ENCODE results near the gene LPAR6. TPM values are rescaled to one million over a fixed set of nuclear protein-coding genes. Genes with fewer than 3 reads are reported as not detected.

Gene LPAR6
- total and polyA plus RNA-seq, 2 of the 13 experiments (the other 11 are each of a cell fraction or from before 2014, with no cell fraction given), result 24.4 to 149 TPM

DNA sequence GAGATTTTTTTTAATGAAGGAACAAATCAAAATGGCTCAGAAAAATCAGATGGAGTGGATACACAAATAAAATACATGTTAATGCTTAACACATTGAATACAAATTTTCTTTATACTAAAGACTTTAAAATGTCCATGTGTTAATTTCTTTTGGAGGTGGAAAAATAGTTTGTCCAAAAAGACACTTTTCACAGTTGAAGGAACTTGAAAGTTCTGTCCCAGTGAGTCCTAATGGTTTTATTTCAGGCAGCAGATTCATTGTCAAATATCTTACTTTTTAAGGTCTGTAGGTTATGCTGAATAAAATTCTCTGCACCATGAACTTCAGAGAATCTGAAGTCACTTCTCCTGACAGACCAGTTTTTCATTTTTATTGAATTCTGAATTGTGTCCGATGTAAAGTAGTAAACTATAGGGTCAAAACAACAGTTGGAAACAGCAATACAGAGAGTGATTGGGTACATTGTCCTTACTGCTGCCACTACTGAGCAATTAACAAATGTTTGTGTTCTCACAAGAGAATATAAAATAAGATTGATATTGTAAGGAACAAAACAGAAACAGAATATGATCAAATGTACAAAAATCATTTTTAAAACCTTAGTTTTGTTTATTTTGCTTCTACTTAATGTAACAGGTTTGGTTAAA lies 1.6 kb downstream of the LPAR6 start:
- H3K36me3 ChIP-seq (replicated peaks in 1 of 2; ENCODE audit: control insufficient read depth in 1 of 2, insufficient read depth in 2 of 2, low read length in 2 of 2), result peaks cover 0 to 3% of the 10 kb centered on the region in 2 experiments; a peak in 1 of 5 replicates
- intact Hi-C loops (cut with micrococcal nuclease; ENCODE audit: unreplicated experiment) (loop anchor here (5.0 kb wide), 1 partner anchor 109 kb away; the partner anchor contains the start of gene RB1), in situ Hi-C loops (cut with HindIII; ENCODE audit: extremely low pct_ligation_motif_present, low pct_unique_long_range_greater_than_20kb) (no loop called here)
- H3K4me3 ChIP-seq (replicated peaks in 1 of 3; ENCODE audit: insufficient read depth in 1 of 3, low read depth in 2 of 3, low read length in 3 of 3), result peak overlapping the region; percentile 72 to 88 (median 87)
- H3K79me2 ChIP-seq (ENCODE audit: insufficient read depth, low read length), result peaks cover 65% of the 10 kb centered on the region
- H3K4me1 ChIP-seq (ENCODE audit: insufficient read depth, low read length), result peaks cover 31% of the 10 kb centered on the region
- BruUV-seq (replicated peaks), result no TSS peak
- peaks cover 14% of the 10 kb centered on the region for H4K20me1 ChIP-seq (ENCODE audit: insufficient read depth, low read length)
- no peaks in the 10 kb centered on the region for H3K9me3 ChIP-seq (ENCODE audit: low read length)
- H3K4me2 ChIP-seq (ENCODE audit: low read depth, low read length), result peak overlapping the region; percentile 77
- no peak overlapping the region for H2AFZ ChIP-seq (ENCODE audit: low read length)
- TF ChIP-seq, protein P1, sequence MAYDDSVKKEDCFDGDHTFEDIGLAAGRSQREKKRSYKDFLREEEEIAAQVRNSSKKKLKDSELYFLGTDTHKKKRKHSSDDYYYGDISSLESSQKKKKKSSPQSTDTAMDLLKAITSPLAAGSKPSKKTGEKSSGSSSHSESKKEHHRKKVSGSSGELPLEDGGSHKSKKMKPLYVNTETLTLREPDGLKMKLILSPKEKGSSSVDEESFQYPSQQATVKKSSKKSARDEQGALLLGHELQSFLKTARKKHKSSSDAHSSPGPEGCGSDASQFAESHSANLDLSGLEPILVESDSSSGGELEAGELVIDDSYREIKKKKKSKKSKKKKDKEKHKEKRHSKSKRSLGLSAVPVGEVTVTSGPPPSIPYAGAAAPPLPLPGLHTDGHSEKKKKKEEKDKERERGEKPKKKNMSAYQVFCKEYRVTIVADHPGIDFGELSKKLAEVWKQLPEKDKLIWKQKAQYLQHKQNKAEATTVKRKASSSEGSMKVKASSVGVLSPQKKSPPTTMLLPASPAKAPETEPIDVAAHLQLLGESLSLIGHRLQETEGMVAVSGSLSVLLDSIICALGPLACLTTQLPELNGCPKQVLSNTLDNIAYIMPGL (CRISPR knock-in tag; IDR thresholded peaks at IDR 0.05; ENCODE audit: borderline replicate concordance in 1 of 2, low read depth in 1 of 2), result 0 out of 4 replicates have a peak, but pooled peaks of 1 of the 2 experiments have one; percentile 24
- TF ChIP-seq, protein P2, sequence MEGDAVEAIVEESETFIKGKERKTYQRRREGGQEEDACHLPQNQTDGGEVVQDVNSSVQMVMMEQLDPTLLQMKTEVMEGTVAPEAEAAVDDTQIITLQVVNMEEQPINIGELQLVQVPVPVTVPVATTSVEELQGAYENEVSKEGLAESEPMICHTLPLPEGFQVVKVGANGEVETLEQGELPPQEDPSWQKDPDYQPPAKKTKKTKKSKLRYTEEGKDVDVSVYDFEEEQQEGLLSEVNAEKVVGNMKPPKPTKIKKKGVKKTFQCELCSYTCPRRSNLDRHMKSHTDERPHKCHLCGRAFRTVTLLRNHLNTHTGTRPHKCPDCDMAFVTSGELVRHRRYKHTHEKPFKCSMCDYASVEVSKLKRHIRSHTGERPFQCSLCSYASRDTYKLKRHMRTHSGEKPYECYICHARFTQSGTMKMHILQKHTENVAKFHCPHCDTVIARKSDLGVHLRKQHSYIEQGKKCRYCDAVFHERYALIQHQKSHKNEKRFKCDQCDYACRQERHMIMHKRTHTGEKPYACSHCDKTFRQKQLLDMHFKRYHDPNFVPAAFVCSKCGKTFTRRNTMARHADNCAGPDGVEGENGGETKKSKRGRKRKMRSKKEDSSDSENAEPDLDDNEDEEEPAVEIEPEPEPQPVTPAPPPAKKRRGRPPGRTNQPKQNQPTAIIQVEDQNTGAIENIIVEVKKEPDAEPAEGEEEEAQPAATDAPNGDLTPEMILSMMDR (CRISPR knock-in tag; IDR thresholded peaks at IDR 0.05), result no peak
- TF ChIP-seq SPEN (CRISPR knock-in tag; IDR thresholded peaks at IDR 0.05; ENCODE audit: low read depth) (no peak), ZNF343 (CRISPR knock-in tag; IDR thresholded peaks at IDR 0.05) (no peak), ZBTB1 (CRISPR knock-in tag; IDR thresholded peaks at IDR 0.05; ENCODE audit: borderline replicate concordance) (no peak), AGO1 (IDR thresholded peaks at IDR 0.05; ENCODE audit: low read depth, low read length, poor library complexity, severe bottlenecking) (no peak)
- CTCF ChIA-PET (ENCODE audit: low intra/inter-chr PET ratio, low total read pairs), result no interaction called here
- FAIRE-seq (no peak), DNase-seq (ENCODE audit: low spot score) (no peak), ATAC-seq (no peak)
- WGBS (ENCODE audit: low lambda C conversion rate), result 0% methylated on average over 1 of the region's 1 CpG
- H3K9ac ChIP-seq (ENCODE audit: insufficient read depth, low read depth, low read length), result peak overlapping the region; percentile 89
- no peaks in the 10 kb centered on the region; a peak in 1 of 5 replicates for H3K27me3 ChIP-seq (ENCODE audit: control insufficient read depth in 1 of 2, insufficient read depth in 2 of 2, low read length in 2 of 2)
- peak overlapping the region; percentile 88 for H3K27ac ChIP-seq (ENCODE audit: extremely low read length, insufficient read depth, low read length)
- POLR2A ChIA-PET, result no interaction called here

Data from HepG2 (cell line).